Neural progenitor cell (in vitro differentiated cells): Measurements from ENCODE around the gene SNX27.

ENCODE experiments used
- CTCF ChIP-seq: fragments of 200-600 bp; sonication (generic); IDR thresholded peaks from 2 replicates; pipeline ENCODE4 v1.5.1; 2017; ENCODE audit warnings: antibody characterized with exemption, mild to moderate bottlenecking
- EZH2phosphoT487 ChIP-seq: fragments of 200-600 bp; sonication (generic); IDR thresholded peaks from 2 replicates; pipeline ENCODE4 v1.6.1; 2017; ENCODE audit warnings: antibody characterized with exemption

GRCh38 chr1:151720125-151720524 lies 108.3 kb downstream of the SNX27 start:
- TF ChIP-seq CTCF (no peak), EZH2phosphoT487 (no peak)
